GM21717 (cell line): Measurements from ENCODE around the gene IPO13.

ENCODE experiments used
- ATAC-seq: cut with Tn5 transposase; IDR thresholded peaks from one replicate; pipeline ENCODE4 v1.9.1; 2021; ENCODE audit warnings: mild to moderate bottlenecking, moderate library complexity; ENCODE audit not compliant: unreplicated experiment

IPO13 gene

DNA sequence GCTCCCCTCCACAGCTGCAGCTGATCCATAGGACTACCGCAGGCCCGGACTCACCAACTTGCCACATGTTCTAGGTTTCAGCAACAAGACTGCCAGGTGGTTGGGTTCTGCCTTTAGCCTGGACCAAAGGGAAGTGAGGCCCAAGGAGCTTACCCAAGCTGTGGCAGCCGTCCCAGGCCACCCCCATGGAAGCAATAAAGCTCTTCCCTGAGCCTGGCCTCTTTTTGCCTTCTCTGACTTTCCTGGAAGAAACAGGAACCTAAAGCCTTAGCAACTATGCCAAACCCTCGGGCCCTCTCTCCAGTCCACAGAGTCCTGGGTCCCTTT, 15.8 kb upstream of the IPO13 start:
- ATAC-seq, result no peak

DNA sequence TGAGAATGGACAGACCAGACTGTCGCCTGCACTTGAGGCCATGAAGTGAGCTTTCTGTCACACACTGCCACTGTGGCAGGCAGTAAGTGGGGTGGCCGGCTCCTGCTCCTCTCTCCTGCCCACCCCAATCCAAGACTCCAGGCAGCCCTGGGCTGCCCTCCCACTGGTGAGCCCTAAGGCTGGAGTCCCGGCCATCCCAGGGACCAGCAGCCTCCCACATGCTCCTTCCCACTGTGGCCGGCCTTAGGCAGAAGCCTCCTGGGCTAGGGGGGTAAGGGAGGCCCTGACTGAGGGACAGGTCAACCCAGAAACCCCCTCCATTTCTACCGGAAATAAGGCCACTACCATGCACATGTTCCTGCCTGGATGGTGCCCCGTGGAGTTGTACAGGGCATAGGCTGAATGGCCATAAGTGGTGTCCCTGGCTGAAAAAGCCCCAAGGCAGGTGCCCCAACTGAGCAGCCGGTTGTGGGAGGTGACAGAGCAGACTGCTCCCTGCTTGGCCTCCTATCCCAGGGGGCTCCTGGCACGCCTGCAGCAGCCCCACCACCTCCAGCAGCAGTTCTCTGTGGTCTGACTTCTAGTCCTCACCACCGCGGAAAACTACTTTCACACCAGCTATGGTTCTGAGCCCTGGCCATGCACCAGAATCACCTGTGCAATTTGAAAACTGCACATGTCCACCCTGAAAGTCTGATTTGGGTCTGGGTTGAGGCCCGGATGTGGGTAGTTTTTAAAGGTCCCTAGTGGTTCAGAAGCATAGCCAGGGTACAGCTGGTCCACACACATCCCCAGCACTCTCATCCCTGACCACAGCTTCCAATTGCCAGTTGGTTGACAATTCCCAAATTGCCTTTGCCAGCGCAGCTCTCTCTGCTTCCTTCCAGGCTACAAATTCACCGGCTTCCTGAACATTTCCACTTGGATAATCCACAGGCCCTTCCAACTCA, 14.8 kb upstream of the IPO13 start:
- ATAC-seq, result no peak

DNA sequence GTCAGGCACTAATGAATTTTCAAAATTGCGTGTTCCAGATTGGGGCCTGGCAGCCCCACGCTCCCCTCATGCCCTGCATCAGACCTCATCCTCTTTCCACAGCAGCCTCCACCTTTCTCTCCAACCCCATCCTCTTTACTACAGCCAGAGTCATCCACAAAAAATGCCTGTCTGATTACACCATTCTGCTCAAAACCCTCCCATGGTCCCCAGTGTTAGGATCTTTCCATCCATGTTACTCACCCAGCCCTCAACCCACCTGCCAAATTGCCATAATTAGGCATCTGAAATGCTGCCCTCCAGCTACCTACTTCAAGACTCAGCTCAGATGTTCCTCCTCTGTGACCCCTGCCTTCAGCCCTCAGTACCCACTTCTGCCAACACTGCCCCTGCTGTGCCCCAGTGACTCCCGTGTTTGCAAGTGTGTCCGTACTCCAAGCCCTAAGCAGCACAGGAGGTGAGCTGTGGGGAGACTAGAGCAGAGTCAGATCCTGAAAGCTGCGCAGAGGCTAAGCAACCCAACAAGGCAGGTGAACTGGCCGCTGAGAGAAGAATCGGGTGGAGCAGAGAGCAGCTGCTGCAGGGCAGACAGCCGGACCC, 13.9 kb upstream of the IPO13 start:
- ATAC-seq, result no peak

- no peak for ATAC-seq
Measured at GRCh38 chr1:43933386-43934100, 13.2 kb upstream of the IPO13 start, which contains the start of gene ARTN. Gene ARTN (plus strand): TSS chr1:43933801. CDS start chr1:43935657, 1,856 bp downstream.

DNA sequence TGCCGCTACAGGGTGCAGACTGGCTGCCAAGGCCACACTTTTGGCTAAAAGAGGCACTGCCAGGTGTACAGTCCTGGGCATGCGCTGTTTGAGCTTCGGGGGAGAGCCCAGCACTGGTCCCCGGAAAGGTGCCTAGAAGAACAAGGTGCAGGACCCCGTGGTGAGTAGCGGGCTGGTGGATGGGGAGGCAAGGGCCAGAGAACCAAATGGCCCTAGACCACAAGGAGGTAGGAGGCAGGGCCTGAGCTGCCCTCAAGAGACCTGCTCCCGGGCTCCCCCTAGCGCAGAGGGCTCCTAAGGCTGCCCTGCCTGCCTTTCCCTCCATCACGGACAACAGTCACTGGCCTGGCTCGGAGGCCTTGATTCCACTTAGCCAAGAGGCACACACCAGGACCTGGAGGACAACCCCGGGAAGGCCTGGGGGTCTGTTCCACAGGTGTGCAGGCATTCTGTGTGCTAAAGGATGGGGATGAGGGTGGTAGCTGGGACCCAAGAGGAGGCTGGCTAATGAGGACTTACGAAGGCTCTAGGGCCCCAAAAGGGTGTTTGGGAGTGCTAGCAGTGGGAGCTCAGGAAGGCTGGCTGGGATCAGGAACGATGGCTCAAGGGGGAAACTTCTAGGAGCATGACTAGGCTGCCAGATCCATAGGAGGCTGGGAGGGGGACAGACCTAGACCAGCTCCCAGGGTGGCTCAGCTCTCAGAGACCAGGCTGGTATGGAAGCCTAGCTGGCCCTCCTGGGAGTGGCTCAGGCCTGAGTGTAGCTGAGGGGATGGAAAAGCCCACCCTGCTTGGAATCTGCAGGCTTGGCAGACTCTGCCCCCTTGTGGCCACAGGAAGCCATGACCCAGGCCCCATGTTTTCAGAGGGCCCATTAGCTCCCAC, 12.4 kb upstream of the IPO13 start:
- ATAC-seq, result no peak

DNA sequence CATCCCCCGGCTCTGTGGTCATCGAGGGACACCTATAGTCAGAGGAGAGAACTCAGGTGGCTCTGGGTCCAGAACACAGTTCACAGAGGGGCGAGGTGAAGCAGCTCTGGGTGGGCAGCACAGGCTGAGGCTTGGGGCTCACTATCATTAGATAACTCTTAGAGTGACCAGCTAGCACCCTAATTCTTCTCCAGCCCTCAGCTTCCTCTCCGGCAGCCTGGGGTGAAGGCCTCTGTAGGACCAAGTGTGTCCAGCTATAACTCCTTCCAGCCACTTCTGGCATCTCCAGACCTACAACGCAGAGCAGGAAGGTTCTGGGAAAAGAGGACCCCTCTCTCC, 11.8 kb upstream of the IPO13 start:
- no peak for ATAC-seq

DNA sequence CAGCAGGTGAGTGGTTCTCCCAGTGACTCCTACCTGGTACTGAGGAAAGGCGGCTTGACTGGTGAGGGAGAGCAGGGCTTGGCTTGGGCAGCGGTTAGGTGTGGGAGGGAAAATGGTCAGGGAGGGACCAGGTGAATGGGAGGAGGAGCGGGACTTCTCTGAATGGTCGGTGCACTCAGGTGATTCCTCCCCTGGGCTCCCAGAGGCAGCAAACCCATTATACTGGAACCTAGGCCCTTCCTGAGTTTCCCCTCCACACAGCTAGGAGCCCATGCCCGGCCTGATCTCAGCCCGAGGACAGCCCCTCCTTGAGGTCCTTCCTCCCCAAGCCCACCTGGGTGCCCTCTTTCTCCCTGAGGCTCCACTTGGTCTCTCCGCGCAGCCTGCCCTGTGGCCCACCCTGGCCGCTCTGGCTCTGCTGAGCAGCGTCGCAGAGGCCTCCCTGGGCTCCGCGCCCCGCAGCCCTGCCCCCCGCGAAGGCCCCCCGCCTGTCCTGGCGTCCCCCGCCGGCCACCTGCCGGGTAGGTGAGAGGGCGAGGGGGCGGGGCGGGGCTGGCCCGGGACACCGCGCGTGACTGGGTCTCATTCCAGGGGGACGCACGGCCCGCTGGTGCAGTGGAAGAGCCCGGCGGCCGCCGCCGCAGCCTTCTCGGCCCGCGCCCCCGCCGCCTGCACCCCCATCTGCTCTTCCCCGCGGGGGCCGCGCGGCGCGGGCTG, 10.9 kb upstream of the IPO13 start:
- no peak for ATAC-seq

DNA sequence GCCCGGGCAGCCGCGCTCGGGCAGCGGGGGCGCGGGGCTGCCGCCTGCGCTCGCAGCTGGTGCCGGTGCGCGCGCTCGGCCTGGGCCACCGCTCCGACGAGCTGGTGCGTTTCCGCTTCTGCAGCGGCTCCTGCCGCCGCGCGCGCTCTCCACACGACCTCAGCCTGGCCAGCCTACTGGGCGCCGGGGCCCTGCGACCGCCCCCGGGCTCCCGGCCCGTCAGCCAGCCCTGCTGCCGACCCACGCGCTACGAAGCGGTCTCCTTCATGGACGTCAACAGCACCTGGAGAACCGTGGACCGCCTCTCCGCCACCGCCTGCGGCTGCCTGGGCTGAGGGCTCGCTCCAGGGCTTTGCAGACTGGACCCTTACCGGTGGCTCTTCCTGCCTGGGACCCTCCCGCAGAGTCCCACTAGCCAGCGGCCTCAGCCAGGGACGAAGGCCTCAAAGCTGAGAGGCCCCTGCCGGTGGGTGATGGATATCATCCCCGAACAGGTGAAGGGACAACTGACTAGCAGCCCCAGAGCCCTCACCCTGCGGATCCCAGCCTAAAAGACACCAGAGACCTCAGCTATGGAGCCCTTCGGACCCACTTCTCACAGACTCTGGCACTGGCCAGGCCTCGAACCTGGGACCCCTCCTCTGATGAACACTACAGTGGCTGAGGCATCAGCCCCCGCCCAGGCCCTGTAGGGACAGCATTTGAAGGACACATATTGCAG, 10.2 kb upstream of the IPO13 start:
- no peak for ATAC-seq

DNA sequence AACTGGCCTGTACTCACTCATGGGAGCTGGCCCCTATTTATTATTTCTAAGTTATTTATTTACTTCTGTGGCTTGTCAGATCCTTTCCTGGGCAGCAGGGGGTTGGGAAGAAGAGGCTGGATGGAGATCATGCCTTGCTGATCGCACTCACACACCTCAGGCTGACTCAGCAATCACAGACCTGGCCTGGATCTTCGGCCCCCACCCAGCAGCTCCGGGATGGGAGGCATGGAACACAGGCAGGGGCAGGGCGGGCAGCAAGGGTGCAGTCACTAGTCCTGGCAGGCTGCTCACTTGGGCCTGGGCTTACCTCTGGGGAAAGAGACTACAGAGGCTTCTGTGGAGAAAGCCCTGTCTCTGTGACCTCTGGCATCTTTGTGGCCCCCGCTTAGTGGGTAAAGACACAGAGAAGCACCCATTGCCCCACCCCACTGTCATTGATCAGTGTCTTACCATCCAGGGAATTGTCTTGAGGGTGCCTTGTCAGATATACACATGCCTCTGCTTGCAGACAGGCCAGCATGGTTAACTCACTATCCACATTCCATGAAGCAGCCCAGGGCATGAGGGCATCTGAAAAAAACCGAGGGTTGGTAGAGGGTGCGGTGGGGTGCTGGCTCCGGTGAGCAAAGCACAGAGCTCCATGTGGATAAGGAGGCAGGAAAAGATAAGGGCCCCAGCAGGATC, 9.4 kb upstream of the IPO13 start:
- no peak for ATAC-seq

GRCh38 chr1:43938383-43938782, 8.4 kb upstream of the IPO13 start:
- no peak for ATAC-seq

GRCh38 chr1:43938892-43939587, 7.7 kb upstream of the IPO13 start:
- ATAC-seq, result no peak

- no peak for ATAC-seq
Measured at GRCh38 chr1:43942411-43942810, 4.3 kb upstream of the IPO13 start.

- no peak for ATAC-seq
Measured at GRCh38 chr1:43944860-43945259, 1.9 kb upstream of the IPO13 start.

DNA sequence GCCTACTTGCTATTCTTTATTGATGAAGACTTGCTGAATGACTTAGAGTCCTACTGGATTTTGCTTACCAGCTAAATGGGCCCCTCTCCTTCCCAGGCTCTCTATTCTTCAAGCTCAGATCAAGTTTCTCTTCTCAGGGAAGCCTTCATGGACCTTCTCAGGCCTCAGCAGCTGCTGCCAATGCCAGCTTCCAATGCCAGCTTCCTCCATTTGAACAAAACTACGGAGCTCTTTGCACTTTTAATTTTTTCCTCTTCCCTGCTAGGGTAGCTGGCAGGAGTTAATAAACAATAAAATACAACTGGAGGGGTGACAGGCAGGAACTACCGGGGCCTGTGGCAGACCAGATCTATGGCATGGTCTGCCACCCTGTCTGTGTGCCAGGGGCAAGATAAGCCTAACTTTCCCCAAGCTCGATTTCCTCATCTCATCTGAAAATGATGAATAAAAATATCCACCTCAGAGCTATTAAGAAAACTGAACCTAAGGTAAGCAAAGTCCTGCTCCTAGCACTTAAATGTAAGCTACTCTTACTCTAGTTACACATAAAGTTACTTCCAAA, 995 bp upstream of the IPO13 start:
- no peak for ATAC-seq

DNA sequence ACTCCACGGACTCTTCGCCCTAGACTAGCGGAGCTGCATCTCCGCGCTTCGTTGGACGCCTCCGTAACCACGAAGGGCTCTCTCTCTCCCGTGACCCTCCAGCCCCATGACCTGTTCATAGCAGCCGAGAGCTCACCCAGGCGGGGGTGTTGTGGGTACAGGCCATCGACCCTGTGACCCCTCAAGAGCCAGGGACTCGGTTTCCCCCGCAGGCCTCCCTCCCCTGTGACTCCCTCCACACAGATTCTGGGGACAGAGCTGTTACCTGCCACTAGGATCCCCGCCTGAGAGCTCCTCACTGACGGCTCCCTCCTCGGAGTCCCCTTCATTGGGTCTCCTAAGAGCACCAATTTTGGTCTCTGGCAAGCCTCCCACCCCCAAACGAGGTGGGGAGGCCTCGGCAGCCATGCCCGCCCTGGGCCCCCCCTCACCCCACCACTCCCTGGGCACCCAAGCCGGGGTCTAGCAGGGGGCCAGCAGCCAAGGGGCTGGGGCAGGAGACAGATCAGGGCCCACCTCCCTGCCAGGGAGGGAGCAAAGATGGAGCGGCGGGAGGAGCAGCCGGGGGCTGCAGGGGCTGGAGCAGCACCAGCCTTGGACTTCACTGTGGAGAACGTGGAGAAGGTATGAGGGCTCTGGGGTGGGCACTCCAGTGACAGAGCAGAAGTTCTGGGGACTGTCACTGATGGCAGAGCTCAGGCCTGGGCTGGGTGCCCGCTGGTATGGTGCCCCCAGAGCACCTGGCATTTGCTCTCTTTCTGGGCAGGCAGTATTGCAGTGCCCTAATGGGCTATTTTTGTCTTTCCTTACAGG, 517 bp downstream of the IPO13 start:
- ATAC-seq, result peak; percentile 23

- ATAC-seq, result no peak
Measured at GRCh38 chr1:43947874-43948437, 1.2 kb downstream of the IPO13 start.

DNA sequence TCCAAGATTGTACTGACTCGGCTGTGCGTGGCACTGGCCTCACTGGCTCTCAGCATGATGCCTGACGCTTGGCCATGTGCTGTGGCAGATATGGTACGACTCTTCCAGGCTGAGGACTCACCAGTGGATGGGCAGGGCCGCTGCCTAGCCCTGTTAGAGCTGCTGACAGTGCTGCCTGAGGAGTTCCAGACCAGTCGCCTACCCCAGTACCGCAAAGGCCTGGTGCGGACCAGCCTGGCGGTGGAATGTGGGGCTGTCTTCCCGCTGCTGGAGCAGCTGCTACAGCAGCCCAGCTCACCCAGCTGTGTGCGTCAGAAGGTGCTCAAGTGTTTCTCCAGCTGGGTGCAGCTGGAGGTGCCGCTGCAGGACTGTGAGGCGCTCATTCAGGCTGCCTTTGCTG, 2.9 kb downstream of the IPO13 start:
- no peak for ATAC-seq
